ENCODE measurements around the gene BTG1. TPM values are rescaled to one million over a fixed set of nuclear protein-coding genes. Genes with fewer than 3 reads are reported as not detected.

The BTG1 gene
- total and polyA plus RNA-seq, 2 experiments from 2014 or later = 15.5 to 36.2 TPM

GRCh38 chr12:92133171-92133570 is 12.5 kb downstream of the BTG1 start (continued):
- TF ChIP-seq ZNF462 (CRISPR knock-in tag; IDR thresholded peaks at IDR 0.05) (no peak), EZH2phosphoT487 (IDR thresholded peaks at IDR 0.05; ENCODE audit: unreplicated experiment) (no peak)

- H3K9me3 Mint-ChIP-seq = no peaks in the 10 kb centered on the region; the same call in 2 of the 3 replicates
- H3K4me3 ChIP-seq = no peak overlapping the region
- peaks cover 46% of the 10 kb centered on the region for H3K4me1 ChIP-seq (ENCODE audit: insufficient read depth)
- H2AFZ ChIP-seq = no peak overlapping the region
- H3K36me3 Mint-ChIP-seq (ENCODE audit: low read depth) = peaks cover 16% of the 10 kb centered on the region; the same call in 2 of the 3 replicates
- TF ChIP-seq CREB1 (CRISPR knock-in tag; IDR thresholded peaks at IDR 0.05; ENCODE audit: low read depth) (no peak), NANOG (IDR thresholded peaks at IDR 0.05; ENCODE audit: borderline replicate concordance) (no peak), EZH2 (IDR thresholded peaks at IDR 0.05; ENCODE audit: low read depth, unreplicated experiment) (no peak), ZNF331 (CRISPR knock-in tag; IDR thresholded peaks at IDR 0.05; ENCODE audit: low read depth) (no peak), STAT1 (IDR thresholded peaks at IDR 0.05; ENCODE audit: unreplicated experiment) (no peak), POLR2AphosphoS5 (IDR thresholded peaks at IDR 0.05; ENCODE audit: low read depth) (no peak)
- H3K4me3 Mint-ChIP-seq = no peak overlapping the region
- H3K27me3 ChIP-seq (ENCODE audit: insufficient read depth) = no peaks in the 10 kb centered on the region
- no peak for ATAC-seq
- H3K9me2 ChIP-seq (ENCODE audit: insufficient read depth) = 0 out of 2 replicates have a peak, but pooled peaks cover 3% of the 10 kb centered on the region
- H3K4me2 ChIP-seq = no peak overlapping the region
- peaks cover 9% of the 10 kb centered on the region; the same call in 1 of the 2 replicates for H4K20me1 ChIP-seq (replicated peaks; ENCODE audit: insufficient read depth)
- peaks cover 100% of the 10 kb centered on the region for H3K79me2 ChIP-seq (replicated peaks; ENCODE audit: insufficient read depth)
- H3K4me1 Mint-ChIP-seq = peaks cover 50% of the 10 kb centered on the region
- DNase-seq (ENCODE audit: low spot score) = no peak
- no peaks in the 10 kb centered on the region for H3F3A ChIP-seq (replicated peaks; ENCODE audit: low read depth)
- H3K27ac Mint-ChIP-seq = no peak overlapping the region
- H3K27me3 Mint-ChIP-seq (ENCODE audit: insufficient read depth, low read depth, poor library complexity) = no peaks in the 10 kb centered on the region
- H3K27ac ChIP-seq (ENCODE audit: low read depth) = no peak overlapping the region
- H3K36me3 ChIP-seq (ENCODE audit: insufficient read depth) = no peaks in the 10 kb centered on the region
Observed at GRCh38 chr12:92132288-92132687, 13.4 kb downstream of the BTG1 start.

Measured in GM23338 (cell line).